EH (cell line): ENCODE measurements around the gene YPEL1.
"Not testable (repeated sequence)": the region's sequence is repeated elsewhere in the genome, so short reads cannot be mapped to it uniquely, and the experiment has no call there.

Experiments
- DNase-seq: peaks from one replicate; pipeline ENCODE4 v3.0.0-alpha.2; 2015; ENCODE audit warnings: low read depth

The YPEL1 gene

GRCh38 chr22:21698430-21699329 lies 36.9 kb downstream of the YPEL1 start:
- DNase-seq, result peak; percentile 90

DNA sequence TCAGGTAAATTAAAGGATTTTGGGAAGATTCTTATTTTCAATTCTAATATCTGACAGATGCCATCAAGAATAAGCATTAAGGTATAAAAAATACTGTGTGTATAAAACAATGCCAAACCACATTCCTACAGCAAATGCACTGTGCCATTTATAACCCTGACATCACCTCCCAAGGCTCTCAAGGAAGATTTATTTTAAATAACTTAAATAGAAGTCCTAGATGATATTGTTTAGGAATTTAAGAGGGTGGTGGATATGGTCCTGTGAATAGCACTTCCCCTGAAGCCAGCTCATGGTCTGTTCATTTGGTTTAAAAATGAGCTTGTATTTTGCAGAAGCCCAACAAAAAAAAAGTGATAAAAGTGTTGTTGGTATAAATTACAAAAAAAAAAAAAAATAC lies 37.7 kb downstream of the YPEL1 start:
- peak; percentile 87 for DNase-seq

GRCh38 chr22:21697021-21697771 lies 38.4 kb downstream of the YPEL1 start:
- peak; percentile 3 for DNase-seq

DNA sequence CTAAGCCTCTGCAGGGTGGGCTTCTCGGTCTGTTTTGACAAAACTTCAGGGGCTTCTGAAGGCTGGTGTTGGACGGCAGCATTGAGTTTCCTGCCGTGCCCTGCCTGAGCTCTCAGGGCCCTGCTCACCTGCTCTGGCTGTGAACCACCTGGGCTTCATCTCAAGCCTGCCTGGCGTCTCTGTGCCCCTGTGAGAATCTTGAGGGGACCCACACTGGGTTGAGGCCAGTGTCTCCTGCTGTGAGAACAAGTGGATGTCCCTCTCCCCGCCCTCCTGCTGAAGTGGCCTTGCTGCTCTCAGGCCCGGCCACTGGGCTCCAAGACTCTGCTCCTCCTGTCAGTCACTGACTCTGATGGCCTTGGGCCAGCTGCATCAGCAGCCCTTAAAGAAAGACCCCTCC lies 39.5 kb downstream of the YPEL1 start:
- DNase-seq, result no peak

GRCh38 chr22:21695430-21696085 lies 40.0 kb downstream of the YPEL1 start:
- no peak for DNase-seq

DNA sequence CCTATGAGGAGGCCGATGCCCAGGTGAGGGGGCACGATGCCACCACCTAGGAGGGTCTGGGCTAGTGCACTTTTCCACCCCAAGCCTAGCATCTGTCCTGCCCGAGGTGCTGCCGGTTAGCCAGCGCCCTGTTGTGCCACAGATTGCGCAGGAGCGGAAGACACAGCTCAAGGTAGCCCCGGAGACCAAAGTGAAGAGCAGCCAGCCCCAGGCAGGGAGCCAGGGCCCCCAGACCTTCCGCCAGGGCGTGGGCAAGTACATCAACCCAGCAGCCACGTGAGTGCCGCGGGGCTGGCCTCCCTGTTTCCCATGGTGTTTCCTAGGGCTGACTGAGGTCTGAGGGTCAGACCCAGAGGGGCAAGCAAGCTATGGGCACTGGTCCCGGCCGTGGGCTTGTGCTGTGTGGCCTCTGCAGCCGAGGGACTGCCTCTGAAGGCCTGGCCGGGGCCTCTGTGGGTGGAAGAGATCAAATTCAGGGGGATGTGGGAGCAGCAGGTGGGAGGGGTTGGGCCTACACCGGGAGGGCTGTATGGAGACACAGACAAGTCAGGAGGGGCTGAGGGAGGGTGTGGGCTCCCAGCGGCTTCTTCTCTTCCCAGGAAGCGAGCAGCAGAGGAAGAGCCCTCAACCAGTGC lies 40.7 kb downstream of the YPEL1 start:
- DNase-seq, result no peak

- DNase-seq, result no peak
Measured at GRCh38 chr22:21694394-21694793, 41.2 kb downstream of the YPEL1 start.

DNA sequence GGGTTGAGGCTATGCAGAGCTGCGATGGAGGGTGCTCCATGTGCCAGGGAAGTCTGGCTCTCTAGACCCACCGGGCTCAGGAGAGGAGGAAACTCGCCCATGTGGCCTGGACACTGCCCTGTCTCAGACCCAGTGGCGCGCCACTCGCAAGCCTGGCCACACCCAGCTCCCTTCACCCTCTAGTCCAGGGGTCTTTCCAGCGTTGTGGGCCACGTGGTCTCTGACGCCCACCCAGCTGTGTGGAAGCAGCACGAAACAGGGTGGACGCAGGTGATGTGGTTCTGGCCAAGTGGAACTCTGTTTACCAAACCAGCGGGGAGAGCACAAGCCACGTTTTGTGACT lies 41.6 kb downstream of the YPEL1 start:
- no peak for DNase-seq

- DNase-seq, result no peak
Measured at GRCh38 chr22:21693333-21693998, 42.1 kb downstream of the YPEL1 start.

DNA sequence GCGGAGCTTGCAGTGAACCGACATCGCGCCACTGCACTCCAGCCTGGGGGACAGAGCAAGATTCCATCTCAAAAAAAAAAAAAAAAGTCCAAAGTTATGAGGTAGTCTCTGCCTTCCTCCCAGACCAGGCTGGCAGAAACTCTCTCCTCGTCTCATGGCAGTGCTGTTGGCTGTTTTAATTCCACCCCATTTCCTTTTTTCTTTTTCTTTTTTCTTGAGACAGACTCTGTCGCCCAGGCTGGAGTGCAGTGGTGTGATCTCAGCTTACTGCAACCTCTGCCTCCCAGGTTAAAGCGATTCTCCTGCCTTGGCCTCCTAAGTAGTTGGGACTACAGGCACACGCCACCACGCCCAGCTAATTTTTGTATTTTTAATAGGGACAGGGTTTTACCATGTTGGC lies 42.7 kb downstream of the YPEL1 start:
- not testable (repeated sequence) for DNase-seq

DNA sequence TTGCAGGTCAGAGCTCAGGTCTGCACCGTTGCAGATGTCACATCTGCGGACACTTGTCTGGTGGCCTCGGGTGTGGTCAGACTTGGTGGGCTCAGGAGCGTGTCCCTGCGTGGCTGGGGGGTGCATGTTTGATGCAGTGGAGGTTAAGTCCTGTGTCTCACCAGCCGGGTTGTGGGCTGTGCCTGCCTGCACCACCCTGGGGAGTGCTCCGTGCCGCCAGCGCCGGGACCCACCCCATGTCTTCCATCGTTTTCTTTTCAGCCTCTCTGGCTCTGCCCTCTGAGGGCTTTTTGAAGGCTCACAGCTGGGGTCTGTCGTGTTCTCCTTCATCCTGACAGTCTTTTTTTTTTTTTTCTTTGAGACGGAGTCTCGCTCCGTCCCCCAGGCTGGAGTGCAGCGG lies 43.8 kb downstream of the YPEL1 start:
- no peak for DNase-seq

- no peak for DNase-seq
Measured at GRCh38 chr22:21690401-21690801, 45.2 kb downstream of the YPEL1 start.

DNA sequence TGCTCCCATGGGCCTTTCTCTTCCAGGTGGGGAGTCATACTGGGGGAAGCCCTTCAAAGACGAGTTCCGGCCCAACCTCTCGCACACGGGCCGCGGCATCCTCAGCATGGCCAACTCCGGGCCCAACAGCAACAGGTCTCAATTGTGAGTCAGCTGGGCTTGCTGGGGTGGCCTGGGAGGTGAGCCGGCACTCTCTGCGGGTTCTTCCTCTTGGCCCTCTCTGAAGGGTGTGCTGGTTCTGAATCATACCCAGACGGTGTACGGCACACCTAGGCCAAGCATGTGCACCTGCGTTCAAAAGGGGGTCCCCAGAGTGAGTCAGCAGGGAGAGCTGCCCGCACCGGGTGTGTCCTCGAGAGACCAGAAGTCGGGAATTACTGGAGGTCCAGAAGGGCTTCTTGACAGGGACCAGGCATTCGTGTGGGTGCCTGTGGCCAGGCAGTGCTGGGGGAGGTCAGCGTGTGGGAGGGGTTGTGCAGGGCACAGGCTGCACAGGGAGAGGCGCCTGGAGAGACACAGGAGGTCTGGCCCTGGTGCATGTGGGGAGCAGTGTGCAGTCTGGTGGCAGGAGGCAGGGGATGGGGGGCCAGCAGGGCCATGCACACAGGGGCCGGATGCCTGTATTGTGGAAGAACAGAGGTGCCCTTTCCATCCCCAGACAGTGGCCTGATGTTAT lies 46.8 kb downstream of the YPEL1 start:
- DNase-seq, result no peak

GRCh38 chr22:21688341-21688705 lies 47.3 kb downstream of the YPEL1 start:
- no peak for DNase-seq

DNA sequence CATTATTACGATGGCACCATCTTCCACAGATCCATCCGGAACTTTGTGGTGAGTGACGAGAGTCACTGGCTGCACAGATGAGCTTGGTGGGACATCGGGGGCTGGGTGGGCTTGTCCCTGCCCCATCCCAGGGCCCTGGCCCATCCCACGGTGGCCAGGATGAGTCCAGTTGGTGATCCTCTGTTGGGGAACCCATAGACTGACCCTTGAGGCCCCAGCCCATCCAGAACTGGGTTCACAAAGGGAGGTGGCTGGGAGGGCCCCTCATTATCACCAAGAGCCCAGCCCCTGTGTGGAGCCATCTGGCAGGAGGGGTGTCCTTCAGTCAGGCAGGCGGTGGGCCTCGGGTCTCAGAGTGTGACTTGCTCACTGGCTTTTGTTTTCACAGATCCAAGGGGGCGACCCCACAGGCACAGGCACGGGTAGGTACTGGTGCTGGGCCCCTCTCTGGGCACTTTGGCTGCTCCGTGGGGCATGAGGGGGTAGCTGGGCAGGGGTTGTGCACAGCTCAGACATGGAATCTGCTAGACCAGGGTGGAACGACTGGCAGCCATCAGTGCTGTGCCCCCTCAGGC lies 47.8 kb downstream of the YPEL1 start:
- no peak for DNase-seq

GRCh38 chr22:21686634-21687393 lies 48.8 kb downstream of the YPEL1 start:
- no peak for DNase-seq

GRCh38 chr22:21686193-21686608 lies 49.4 kb downstream of the YPEL1 start:
- no peak for DNase-seq

- no peak for DNase-seq
Measured at GRCh38 chr22:21685164-21685513, 50.5 kb downstream of the YPEL1 start.

DNA sequence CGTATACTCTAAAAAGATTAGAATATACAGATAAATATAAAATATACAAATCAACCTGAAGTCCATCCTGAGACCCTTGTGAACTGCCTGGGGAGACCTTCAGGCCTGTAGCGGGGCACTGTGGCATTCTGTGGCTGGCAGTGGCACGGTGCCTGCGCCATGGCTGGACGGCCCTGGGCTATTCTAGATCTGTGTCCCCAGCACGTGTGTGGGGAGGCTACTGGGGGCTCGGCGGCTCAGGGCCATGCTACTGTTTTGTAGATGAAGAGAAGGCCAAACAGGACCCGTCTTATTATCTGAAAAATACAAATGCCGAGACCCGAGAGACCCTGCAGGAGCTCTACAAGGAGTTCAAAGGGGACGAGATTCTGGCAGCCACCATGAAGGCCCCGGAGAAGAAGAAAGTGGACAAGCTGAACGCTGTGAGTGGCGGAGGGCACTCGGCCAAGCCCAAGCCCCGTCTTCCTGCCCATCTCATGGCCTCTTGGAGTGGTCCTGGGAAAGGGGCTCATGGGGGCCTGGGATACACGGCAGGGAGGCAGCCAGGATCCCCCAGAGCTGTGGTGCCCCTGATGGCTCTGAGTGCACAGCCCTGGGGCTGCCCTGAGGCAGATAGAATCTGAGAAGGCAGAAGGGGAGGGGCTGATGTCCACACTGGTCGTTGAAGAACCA lies 51.0 kb downstream of the YPEL1 start:
- no peak for DNase-seq

GRCh38 chr22:21683401-21683811 lies 52.2 kb downstream of the YPEL1 start:
- DNase-seq, result no peak
